DMS153 (cell line): Measurements from ENCODE around the gene DEFB131A.
"Not testable (repeated sequence)": the region's sequence is repeated elsewhere in the genome, so short reads cannot be mapped to it uniquely, and the experiment has no call there.

Experiments used
- DNase-seq: peaks from one replicate; lab custom pipeline; 2025; lab: John Stamatoyannopoulos, UW

DEFB131A gene, protein sequence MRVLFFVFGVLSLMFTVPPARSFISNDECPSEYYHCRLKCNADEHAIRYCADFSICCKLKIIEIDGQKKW

DNA sequence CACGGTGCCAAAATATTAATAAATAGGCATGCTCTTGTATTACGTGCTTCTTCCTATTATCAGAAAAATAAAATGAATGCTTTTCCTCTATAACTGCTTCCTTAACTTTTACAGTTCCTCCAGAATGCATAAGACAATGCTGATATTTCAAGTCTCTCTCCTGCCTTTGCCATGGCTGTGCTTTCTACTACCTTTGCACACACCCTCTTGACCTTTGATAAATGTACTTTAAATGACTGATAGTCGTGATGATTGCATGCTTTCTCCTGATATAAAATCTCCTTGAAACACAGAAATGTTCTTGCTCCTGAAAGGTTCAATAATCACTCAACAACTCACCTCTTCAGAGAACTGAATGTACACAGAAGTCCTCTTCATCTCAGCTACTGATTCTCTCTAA, at the start of gene DEFB131A:
TSS of gene DEFB131A (plus strand) at position 301 of the 400 bp plus-strand sequence. CDS start 120 bp downstream, outside the sequence.
- DNase-seq = not testable (repeated sequence)

GRCh38 chr4:9405774-9406173, 38.4 kb upstream of the DEFB131A start:
- DNase-seq = not testable (repeated sequence)

DNA sequence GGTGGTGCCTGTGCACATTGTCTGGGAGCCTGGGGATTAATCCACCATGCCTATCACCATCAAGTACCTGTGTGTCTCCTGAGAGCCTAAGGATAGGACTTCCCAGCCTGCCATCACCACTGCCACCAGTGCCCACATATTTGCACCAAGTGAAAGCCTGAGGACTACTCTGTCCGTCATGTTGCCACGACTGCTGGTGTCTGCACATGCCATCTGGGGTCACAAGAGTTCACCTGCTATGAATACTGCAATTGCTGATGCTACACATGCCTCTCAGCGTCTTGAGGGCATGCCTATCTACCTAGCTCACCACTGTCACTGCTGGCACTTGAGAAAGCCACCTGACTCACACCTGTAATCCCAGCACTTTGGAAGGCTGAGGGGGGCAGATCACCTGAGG, 37.7 kb upstream of the DEFB131A start:
- DNase-seq = not testable (repeated sequence)

- DNase-seq = no peak
Observed at GRCh38 chr4:9409793-9410192, 34.4 kb upstream of the DEFB131A start.

- DNase-seq = not testable (repeated sequence)
Observed at GRCh38 chr4:9421884-9422455, 22.2 kb upstream of the DEFB131A start.

- not testable (repeated sequence) for DNase-seq
Observed at GRCh38 chr4:9425916-9426315, 18.3 kb upstream of the DEFB131A start.

- DNase-seq = not testable (repeated sequence)
Observed at GRCh38 chr4:9430061-9430460, 14.2 kb upstream of the DEFB131A start.

DNA sequence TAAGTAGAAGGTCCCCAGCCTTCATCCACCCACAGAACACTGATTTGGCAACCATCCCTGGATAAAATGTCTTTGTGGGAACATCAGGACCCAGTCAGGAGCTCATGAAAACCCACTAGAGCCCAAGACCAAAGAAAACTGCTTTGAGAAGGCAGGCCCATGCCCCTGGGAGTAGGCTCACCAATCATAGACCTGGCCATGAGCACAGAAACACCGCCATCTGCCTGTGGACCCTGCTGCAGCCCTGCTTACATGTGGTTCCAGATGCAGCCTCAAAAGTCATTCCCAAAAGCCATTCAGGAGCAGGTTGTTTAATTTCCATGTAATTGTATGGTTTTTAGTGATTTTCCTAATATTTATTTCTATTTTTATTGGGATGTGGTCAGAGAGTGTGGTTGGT, 10.9 kb upstream of the DEFB131A start:
- not testable (repeated sequence) for DNase-seq

GRCh38 chr4:9436728-9437127, 7.5 kb upstream of the DEFB131A start:
- not testable (repeated sequence) for DNase-seq

- not testable (repeated sequence) for DNase-seq
Observed at GRCh38 chr4:9442355-9442754, 1.9 kb upstream of the DEFB131A start.

- DNase-seq = not testable (repeated sequence)
Observed at GRCh38 chr4:9444681-9445080, 467 bp downstream of the DEFB131A start.

DNA sequence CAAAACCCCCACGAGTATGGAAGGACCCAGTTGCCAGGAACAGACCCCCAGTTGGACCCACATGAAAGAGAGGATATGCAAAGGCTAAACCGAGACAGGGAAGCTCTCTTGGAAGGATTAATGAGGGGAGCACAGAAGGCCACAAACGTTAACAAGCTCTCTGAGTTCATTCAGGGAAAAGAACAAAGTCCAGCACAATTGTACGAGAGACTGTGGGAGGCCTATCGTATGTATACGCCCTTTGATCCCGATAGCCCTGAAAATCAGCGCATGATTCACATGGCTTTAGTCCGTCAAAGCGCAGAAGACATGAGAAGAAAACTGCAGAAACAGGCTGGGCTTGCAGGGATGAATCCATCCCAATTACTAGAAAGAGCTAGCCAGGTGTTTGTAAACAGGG, 8.0 kb downstream of the DEFB131A start:
- not testable (repeated sequence) for DNase-seq

DNA sequence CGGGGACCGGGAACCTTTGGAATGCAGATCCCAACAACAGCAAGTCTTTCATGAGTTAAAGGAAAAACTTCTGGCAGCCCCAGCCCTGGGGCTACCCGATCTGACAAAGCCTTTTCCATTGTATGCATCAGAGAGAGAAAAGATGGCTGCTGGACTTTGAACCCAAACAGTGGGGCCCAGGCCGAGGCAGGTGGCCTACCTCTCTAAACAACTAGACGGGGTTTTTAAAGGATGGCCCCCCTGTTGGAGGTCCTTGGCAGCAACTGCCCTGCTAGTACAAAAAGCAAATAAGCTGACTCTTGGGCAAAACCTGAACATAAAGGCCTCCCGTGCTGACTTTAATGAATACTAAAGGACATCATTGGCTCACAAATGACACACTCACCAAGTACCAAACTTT, 10.1 kb downstream of the DEFB131A start:
- DNase-seq = not testable (repeated sequence)

- not testable (repeated sequence) for DNase-seq
Observed at GRCh38 chr4:9455046-9455445, 10.8 kb downstream of the DEFB131A start.

GRCh38 chr4:9479466-9479865, 35.3 kb downstream of the DEFB131A start:
- not testable (repeated sequence) for DNase-seq

- not testable (repeated sequence) for DNase-seq
Observed at GRCh38 chr4:9480066-9480465, 35.9 kb downstream of the DEFB131A start.

- not testable (repeated sequence) for DNase-seq
Observed at GRCh38 chr4:9482871-9483270, 38.7 kb downstream of the DEFB131A start.

DNA sequence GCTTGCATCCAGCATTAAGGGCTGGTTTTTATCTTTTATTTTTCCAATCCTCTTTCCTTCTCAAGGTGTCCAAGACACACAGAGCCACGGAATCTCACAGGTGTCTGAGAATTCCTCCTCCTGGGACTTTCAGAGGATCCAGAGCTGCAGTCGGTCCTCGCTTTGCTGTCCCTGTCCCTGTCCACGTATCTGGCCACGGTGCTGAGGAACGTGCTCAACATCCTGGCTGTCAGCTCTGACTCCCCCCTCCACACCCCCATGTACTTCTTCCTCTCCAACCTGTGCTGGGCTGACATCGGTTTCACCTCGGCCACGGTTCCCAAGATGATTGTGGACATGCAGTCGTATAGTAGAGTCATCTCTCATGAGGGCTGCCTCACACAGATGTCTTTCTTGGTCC, 39.5 kb downstream of the DEFB131A start:
- DNase-seq = not testable (repeated sequence)

DNA sequence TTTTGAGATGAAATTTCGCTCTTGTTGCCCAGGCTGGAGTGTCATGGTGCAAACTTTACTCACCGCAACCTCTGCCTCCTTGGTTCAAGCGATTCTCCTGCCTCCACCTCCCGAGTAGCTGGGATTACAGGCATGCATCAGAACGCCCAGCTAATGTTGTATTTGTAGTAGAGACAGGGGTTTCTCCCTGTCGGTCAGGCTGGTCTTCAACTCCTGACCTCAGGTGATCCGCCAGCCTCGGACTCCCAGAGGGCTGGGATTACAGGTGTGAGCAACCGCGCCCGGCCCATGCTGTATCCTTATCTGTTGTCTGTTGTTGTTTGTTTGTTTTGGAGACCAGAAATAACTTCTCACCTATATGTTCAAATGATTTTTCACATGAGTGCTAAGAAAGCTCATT, 42.7 kb downstream of the DEFB131A start:
- not testable (repeated sequence) for DNase-seq

GRCh38 chr4:9488796-9489195, 44.6 kb downstream of the DEFB131A start:
- DNase-seq = not testable (repeated sequence)

- not testable (repeated sequence) for DNase-seq
Observed at GRCh38 chr4:9490496-9490895, 46.3 kb downstream of the DEFB131A start.

- DNase-seq = not testable (repeated sequence)
Observed at GRCh38 chr4:9490986-9491385, 46.8 kb downstream of the DEFB131A start.

GRCh38 chr4:9493589-9493988, 49.4 kb downstream of the DEFB131A start:
- not testable (repeated sequence) for DNase-seq
